Stimulated activated CD8-positive, alpha-beta memory T cell treated with anti-CD3 and anti-CD28 coated beads, Interleukin-12 subunit alpha, Interleukin-12 subunit beta, amount 100 ng/mL, for 24 hours (primary cell): Measurements from ENCODE around the gene SAMD10.

Experiments used
- DNase-seq: peaks from one replicate; pipeline ENCODE4 v3.0.0-alpha.2; 2020; ENCODE audit errors: extremely low read depth

SAMD10 gene

GRCh38 chr20:63955827-63956663, 23.4 kb downstream of the SAMD10 start, which contains the start of gene UCKL1:
Gene UCKL1, minus strand, starts transcription at chr20:63956416. Its CDS starts 44 bp downstream, at chr20:63956372.
- peak; percentile 70 for DNase-seq

- no peak for DNase-seq
Measured at GRCh38 chr20:63955281-63955826, 24.1 kb downstream of the SAMD10 start.

GRCh38 chr20:63953764-63954429, 25.5 kb downstream of the SAMD10 start:
- DNase-seq, result no peak

- no peak for DNase-seq
Measured at GRCh38 chr20:63952769-63953168, 26.7 kb downstream of the SAMD10 start.

- DNase-seq, result no peak
Measured at GRCh38 chr20:63952210-63952535, 27.3 kb downstream of the SAMD10 start.

GRCh38 chr20:63951398-63952209, 27.8 kb downstream of the SAMD10 start:
- DNase-seq, result no peak

GRCh38 chr20:63950701-63951397, 28.6 kb downstream of the SAMD10 start:
- no peak for DNase-seq

- no peak for DNase-seq
Measured at GRCh38 chr20:63947638-63948456, 31.6 kb downstream of the SAMD10 start.

- no peak for DNase-seq
Measured at GRCh38 chr20:63946986-63947637, 32.3 kb downstream of the SAMD10 start.

GRCh38 chr20:63945921-63946920, 33.2 kb downstream of the SAMD10 start:
- no peak for DNase-seq

- no peak for DNase-seq
Measured at GRCh38 chr20:63945031-63945658, 34.3 kb downstream of the SAMD10 start.

- no peak for DNase-seq
Measured at GRCh38 chr20:63944078-63944941, 35.1 kb downstream of the SAMD10 start.

- DNase-seq, result no peak
Measured at GRCh38 chr20:63943808-63944077, 35.7 kb downstream of the SAMD10 start.

- DNase-seq, result no peak
Measured at GRCh38 chr20:63942969-63943807, 36.3 kb downstream of the SAMD10 start.

GRCh38 chr20:63942250-63942951, 37.0 kb downstream of the SAMD10 start:
- DNase-seq, result no peak
